Glomerular visceral epithelial cell (primary cell): ENCODE results near the gene ZCCHC7.
"Not testable (repeated sequence)": the region's sequence is repeated elsewhere in the genome, so short reads cannot be mapped to it uniquely, and the experiment has no call there.

Experiments used
- DNase-seq: peaks from one replicate; pipeline ENCODE4 v3.0.0-alpha.2; 2016; ENCODE audit errors: extremely low spot score

ZCCHC7 gene

DNA sequence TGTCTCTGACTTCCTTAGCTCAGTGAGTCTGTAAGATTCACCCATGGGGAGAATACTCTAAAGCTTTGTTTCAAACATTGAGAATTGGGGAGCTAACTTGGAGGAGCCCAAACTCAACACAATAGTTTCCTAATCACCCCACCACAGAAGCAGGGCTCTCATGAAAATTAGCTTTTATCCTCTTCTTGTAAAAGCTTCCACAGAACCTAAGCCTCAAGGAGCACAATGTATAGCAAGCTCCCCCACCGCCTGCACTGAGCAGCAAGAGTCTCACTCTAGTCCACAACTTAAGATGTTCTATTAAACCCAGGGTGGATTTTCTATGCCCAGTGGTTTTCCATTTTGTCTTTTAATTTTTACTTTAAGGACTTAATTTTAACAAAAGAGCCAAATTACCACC lies 253.2 kb downstream of the ZCCHC7 start:
- no peak for DNase-seq

- DNase-seq, result no peak
These were observed 254.5 kb downstream of the ZCCHC7 start for GRCh38 chr9:37374892-37375291.

GRCh38 chr9:37377688-37378612 lies 257.6 kb downstream of the ZCCHC7 start:
- DNase-seq, result no peak

- no peak for DNase-seq
These were observed 258.2 kb downstream of the ZCCHC7 start for GRCh38 chr9:37378613-37379004.

DNA sequence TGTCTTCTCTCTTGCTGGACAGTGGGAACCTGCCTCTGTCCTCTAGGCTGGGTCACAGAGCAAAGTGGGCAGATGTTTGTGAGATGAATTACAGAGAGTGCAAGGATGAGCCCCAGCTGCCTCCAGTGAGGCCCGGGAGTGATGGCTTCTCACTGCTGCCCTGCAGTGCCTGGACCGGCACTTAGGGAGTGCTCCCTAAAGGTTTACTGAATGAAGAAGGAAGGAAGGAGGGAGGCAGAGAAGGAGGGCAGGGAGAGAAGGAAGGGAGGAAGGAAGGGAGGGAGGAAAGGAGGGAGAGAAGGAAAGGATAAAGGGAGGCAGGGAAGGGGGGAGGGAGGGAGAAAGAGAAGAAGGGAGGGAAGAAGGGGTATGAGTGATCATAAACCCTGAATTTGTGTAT lies 259.5 kb downstream of the ZCCHC7 start:
- DNase-seq, result no peak

- no peak for DNase-seq
These were observed 260.2 kb downstream of the ZCCHC7 start for GRCh38 chr9:37380570-37380969.

DNA sequence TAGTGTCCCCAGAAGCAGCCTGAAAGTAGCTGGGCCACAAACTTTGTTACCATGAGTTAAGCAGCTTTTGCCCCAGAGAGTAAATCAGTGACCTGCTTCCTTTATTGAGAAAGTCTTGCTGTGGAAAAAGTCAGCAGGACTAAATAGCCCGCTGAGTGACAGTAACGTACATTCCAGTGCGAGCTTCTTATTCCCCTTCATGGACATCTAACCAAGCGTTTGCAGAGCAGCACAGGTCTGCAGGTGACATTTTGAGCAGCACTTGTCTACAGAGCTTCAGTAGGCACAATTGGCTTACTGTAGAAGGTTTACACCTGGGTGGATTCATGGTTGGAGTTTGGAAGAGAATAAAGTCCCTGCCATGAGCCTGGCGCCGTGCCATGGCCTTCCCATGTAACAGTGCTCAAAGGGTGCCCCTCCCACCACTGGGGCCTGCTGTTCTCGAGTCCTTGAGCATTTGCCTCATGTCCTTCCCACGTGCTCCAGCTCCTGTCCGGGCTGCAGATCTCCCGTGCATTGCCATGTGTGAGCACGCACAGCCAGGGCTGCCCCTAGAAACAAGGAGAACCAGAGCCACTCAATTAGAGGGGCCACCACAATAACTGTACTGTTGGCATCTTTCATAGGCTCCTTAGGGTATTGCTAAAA lies 260.8 kb downstream of the ZCCHC7 start:
- no peak for DNase-seq

GRCh38 chr9:37382161-37382981 lies 262.0 kb downstream of the ZCCHC7 start:
- DNase-seq, result no peak

- no peak for DNase-seq
These were observed 262.6 kb downstream of the ZCCHC7 start for GRCh38 chr9:37382982-37383357.

DNA sequence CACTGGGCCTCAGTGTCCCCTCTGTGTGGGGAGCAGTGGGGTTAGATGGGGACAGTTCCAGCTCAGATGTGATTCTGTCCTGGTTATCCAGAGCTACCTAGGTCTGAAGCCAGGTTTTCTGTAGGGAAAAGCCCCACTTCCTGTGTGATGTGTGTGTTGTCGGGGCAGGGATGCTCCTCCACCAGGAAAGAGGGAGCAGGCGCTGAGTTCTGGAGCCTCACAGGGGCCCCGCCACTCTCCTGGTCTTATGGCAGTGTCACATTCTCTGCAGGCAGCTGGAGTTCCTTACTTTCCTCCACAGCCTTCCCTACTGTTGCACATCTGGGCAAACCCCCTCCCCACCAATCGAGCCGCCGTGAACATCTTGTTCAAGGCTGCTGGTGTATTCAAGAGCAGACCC lies 263.0 kb downstream of the ZCCHC7 start:
- DNase-seq, result no peak

GRCh38 chr9:37383876-37384746 lies 263.7 kb downstream of the ZCCHC7 start:
- no peak for DNase-seq

DNA sequence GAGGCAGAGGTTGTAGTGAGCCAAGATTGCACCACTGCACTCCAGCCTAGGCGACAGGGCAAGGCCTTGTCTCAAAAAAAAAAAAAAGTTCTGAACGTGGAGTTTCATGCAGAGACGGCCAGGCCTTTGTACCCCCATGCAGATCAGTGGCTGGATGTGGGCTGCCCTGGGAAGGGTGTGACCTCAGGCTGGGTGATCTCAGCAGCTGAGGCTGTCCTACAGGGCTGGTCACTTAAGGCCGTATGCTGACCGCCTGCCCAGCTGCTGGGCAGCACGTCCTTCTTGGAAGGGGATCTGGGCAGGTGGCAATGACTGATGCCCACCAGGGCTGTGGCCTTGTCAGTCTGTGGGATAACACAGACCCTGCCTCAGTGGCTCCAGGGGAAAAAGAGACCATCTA lies 264.9 kb downstream of the ZCCHC7 start:
- DNase-seq, result no peak

- DNase-seq, result no peak
These were observed 266.6 kb downstream of the ZCCHC7 start for GRCh38 chr9:37386988-37387387.

GRCh38 chr9:37390759-37391158 lies 270.4 kb downstream of the ZCCHC7 start:
- no peak for DNase-seq

GRCh38 chr9:37392272-37392671 lies 271.9 kb downstream of the ZCCHC7 start:
- no peak for DNase-seq

- DNase-seq, result no peak
These were observed 274.9 kb downstream of the ZCCHC7 start for GRCh38 chr9:37395229-37395628.

GRCh38 chr9:37395663-37396062 lies 275.3 kb downstream of the ZCCHC7 start:
- DNase-seq, result no peak

GRCh38 chr9:37397948-37398347 lies 277.6 kb downstream of the ZCCHC7 start:
- not testable (repeated sequence) for DNase-seq

GRCh38 chr9:37398464-37399025 lies 278.2 kb downstream of the ZCCHC7 start:
- no peak for DNase-seq

DNA sequence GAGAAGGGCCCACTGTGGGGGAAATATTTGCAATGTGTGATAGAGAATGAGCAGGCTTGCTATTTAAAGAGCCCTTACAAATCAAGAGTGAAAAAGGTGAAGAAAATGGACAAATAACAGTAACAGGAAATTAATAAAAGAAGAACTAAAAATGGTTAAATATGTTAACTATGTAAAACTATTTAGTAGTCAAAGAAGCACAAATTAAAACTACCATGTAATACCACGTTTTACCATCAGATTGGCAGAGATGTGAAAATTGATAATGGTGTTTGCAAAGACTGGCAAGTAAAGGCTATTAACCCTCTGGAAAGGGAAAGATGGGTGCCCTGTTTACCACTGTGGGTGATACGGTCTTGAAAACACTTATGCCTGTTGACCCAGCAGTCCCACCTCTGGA lies 279.0 kb downstream of the ZCCHC7 start:
- no peak for DNase-seq

DNA sequence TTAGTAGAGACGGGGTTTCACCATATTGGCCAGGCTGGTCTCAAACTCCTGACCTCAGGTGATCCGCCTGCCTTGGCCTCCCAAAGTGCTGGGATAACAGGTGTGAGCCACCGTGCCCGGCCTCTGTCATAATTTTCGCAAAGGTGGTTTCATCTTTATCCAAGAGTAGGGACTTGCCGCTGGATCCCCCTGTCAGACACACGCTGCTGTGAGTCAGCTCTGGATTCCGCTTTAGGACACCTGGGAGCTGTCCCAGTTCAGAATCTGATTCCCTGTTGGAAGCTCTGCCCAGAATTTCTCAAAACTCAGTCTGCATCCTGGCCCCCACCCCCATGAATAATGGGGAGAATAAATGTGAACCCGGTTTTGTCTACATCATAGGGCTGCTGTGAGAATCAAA lies 284.2 kb downstream of the ZCCHC7 start:
- DNase-seq, result no peak
